Activated naive CD4-positive, alpha-beta T cell treated with anti-CD3 and anti-CD28 coated beads, Interleukin-2, amount 50 U/mL, for 16 hours (primary cell): ENCODE results near the gene PHC2.

Experiments
- DNase-seq: peaks from one replicate; pipeline ENCODE4 v3.0.0-alpha.2; 2020

Gene PHC2

DNA sequence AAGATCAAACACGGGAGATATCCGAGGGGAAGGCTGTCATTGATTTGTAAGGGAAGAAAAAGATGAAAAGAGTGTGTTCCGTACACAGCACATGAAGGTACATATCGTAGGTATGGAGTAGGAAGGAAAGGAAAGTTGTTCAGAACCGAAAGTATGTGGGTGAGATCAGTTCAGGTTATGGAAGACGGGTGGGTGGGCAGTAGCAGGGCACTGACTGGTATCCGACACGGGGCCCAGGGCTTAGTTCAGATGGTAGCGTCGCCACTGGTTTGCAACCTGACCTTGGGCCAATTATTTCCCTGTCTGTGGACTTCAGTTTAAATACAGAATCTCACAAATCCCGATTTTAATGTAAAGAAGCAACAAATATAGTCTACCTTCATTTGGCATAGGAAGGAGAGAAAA lies 82.2 kb downstream of the PHC2 start:
- DNase-seq: peak; percentile 35

DNA sequence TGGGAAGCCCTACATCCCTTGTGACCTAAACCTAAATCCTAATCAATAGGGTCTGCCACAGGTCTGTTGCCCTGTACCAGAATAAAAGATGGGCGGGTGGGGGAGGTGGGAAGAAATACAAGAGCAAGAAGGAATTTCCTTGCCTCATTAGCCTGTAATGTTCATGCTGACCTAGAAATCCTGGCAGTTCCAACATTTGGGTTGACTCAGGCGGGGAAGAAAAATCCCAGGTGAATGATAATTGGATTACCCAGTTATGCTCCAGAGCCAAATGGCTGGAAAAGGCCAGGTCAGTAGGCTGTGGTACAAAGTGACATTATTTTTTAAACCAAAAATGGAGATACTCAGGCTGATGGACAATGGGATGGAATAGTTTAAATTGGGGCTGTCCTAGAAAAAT lies 82.7 kb downstream of the PHC2 start:
- no peak for DNase-seq

DNA sequence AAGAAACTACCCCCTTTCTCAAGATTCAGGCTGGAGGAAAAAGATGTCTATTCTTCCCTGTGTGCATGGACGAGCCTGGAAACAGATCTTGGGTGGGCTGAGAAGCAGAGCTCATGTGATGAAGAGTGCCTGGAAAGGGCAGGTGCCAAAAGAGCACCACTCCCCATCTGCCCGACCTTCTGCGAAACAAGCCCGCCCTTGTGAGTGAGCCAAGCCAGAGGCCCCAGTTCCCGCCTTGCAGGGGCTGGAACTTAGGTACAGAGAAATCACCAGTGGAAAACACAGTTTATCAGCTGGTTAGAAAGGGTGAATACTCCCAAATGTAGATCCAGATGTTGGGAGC lies 83.3 kb downstream of the PHC2 start:
- no peak for DNase-seq

DNA sequence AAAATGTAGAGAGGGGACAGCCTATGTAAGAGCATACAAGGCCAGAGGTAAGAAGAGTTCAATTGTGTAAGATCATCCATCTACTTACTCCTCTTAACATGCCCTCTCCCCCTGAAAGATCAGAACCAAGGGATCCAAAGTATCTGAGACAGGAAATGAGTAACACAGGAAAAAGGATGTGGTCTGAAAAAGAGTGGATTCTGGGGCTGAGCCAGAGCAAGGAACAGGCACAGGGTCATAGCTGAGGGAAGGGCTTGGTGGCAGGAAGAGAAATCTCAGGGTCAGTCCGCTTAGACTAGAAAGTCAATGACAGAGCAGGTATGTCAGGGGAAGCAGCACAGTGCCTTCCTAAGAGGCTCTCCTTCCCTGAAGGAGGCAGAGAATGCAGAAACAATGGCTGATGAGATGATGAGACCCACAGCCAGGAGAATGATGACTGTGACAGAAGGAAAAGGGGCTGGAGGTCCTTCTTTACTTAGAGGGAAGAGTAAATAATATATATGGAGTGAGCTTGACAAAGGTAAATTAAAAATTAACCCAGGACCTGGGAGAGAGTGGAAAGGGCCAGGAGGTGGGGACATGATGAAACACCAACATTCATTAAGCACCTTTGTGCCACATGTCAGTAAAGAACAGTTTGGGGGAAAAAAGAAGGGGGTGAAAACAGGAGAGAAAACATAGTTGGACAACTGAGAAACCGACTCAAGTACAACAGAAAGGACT lies 83.8 kb downstream of the PHC2 start:
- no peak for DNase-seq

DNA sequence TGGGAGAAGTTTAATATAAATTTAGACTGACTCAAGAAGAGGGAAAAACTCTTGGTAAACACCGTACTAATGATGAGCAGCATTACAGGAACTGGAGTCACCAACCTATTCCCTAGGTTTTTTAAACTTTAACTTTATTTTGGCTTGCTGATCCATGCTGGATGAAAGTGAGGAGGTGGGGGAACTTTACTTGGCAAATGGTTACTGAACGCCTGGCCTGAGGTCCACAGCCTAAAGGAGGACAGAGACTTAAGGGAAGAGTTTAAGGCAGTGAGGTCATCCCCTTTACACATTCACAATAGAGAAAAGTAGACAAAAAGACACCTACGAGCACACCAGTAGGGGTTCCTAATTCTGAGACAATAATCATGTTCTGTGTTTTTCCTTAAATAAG lies 84.4 kb downstream of the PHC2 start:
- no peak for DNase-seq

DNA sequence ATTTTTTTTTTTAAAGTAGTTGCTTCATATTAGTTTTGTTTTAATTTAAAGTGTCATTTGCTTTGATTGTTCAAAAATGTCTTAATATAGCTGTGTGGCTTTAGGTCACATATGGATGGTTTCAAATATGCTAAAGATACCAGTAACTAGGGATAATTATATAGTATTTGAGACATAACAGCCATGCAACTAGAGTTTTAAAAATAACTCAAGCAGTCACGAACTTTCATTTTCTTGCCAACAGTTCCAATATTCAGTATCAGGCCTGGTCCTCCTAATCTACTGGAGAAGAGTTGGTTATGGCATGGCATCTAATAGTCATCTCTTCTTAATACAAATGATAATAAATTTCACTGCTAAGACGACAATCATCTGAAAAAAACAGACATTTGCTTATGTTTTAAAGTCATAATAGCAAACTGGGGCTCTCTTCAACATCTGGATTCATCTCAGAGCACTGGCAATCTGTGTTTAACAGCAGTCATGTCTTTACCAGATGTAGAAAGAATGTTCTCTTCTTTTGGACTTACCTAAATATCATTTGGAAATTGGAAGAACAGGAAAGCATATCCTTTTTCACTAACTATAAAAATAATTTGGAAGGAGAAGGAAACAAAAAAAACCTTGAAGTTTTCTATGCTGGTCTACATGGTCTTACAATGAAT lies 85.9 kb downstream of the PHC2 start:
- no peak for DNase-seq

DNA sequence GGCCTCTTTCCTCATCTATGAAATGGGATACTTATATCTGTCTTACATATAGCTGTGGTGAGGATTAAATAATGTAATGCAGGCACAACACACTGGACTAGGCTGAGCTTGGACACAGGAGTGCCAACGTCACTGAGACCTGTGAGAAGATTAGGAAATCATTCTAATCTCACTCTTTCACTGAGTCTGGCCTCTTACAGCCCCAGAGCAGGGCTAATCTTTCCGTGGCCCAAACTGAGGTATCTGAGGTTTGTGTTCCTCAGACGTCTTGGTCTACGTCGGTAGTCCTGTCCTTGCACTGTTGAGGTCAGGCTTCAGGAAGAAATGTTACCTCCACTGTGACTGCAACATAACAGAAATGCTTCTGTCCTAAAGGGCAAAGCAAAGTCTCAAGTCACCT lies 87.4 kb downstream of the PHC2 start:
- no peak for DNase-seq

DNA sequence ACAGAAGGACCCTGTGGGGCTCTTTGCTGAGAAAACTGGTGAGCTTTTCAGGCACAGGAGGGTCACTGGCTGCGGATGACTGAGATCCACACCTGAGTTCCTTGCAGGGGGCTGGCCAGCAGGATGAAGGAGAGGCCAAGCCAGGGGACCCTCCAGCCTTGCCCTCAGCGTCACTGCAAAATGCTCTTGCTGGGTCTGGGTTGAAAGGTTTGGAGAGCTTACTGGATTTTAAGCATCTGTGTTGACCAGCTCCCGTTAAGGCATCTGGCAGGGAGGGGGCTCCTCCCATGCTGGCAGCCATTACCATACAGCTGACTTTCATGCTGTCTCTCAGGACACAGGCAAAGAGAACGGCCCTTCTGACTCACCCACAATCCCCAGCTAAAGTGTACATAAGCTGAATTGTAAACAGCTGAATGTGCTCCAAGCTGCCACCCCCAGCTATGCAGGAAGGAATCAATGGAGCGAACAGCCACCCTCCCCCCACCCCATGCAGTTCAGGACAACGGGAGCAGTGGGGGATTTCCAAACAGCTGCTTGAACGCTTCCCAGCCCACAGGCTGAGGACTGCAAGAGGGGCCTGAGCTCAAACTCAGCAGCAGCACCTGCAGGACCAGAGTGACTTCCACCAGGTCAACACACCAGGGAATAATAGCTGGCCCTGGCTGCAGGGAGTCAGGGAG lies 88.7 kb downstream of the PHC2 start:
- DNase-seq: no peak

DNA sequence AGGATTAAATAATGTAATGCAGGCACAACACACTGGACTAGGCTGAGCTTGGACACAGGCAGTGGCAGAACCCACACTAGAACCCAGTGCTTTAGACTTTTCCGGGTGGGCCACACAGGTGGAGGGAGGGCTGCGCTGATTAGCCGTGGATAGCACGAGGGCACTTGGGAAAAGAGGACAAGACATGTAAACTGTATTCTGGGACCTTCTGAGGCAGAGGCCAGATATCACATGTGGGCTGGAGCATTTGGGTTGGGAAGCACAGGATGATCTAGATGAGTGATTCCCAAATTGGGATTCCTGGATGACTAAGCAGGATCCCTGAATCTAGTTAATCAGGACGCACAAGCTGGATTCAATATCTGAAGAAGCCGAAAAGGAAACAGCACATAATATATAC lies 89.7 kb downstream of the PHC2 start:
- DNase-seq: no peak

DNA sequence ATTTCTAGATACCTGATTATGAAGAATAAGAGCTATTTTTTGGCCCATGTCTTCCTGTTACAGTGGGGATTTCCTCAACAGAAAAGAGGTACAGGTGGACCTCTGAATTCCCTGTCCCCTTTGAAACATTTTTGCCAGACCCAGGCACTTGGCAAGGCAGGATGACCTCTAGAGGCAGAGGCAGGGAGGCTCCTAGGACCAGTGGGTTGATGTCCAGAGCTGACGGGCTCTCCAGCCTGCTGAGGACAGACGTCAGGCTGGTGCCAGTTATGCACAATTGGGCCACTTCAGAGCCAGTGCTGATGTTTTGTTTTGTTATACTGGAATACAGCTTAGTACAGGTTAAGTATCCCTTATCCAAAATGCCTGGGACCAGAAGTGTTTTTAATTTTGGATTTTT lies 91.5 kb downstream of the PHC2 start:
- DNase-seq: no peak

DNA sequence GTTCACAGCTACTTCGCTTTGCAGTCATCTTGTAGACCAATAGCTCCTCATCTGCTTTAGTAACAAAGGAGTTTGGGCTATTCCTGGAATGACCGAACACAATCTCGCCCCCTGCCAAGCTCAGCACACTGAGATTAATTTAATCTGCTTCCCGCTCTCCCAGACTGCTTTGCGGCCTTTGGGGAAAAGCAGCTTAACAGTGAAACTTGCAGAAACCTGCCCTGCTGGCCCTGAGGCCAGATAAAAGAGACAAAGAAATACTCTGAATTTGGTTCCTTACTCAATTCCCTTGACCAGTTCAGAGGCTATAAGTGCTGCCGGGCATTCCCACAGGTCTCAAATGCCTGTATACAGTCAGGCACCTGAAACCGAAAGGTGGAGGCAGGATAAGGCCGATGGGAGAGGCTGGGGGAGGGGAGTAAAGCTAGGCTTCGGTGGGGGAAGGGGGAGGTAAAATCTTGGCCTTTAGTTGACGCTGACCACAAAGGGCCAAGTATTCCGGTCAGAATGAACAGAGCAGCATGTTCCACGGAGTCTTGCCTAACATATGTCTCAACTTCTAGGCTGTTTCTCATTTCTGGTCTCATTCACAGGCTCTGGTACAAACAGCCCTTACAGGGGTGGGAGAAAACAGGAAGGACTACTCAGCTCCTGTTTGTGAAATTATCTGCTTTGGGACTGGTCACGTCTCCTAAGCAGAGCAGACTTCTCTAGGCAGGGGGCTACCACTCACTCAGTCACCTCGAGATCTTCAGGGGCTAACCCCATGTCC lies 92.3 kb downstream of the PHC2 start:
- no peak for DNase-seq

DNA sequence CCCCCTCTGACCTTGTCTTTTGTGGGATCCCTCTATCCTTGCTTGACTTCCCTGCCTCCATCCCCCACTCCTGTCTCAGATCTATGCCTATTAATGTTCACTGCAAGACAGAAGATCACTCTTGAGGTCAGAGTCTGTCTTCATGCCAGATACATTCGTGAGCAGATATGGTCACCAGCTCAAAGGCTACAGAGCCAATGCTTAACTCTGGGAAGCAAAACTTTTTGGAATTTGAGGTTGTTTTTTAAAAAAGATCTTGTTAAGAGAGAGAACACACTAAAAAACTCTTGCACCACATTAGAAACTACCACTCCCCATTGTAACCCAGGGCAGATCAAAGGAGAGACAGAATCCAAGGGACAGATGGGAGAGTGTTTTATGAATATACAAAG lies 92.9 kb downstream of the PHC2 start:
- no peak for DNase-seq

DNA sequence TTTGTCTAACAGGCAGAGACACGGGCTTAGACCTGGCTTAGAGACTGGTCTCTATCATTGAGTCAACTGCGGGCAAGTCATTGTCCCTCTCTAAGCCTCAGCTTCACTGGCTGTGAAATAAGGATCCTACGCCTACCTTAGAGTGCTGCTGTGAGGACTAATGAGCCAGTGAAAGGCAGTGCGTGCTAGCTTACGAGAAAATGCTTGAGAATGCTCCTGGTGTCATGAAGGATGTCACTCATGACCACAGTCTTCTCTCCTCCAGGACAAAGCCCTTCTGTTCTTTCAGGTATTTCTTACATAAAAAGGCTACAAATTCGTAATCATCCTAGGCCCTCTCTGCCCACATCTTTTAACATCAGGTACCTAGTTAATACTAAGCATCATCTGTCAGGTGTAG lies 93.5 kb downstream of the PHC2 start:
- no peak for DNase-seq

DNA sequence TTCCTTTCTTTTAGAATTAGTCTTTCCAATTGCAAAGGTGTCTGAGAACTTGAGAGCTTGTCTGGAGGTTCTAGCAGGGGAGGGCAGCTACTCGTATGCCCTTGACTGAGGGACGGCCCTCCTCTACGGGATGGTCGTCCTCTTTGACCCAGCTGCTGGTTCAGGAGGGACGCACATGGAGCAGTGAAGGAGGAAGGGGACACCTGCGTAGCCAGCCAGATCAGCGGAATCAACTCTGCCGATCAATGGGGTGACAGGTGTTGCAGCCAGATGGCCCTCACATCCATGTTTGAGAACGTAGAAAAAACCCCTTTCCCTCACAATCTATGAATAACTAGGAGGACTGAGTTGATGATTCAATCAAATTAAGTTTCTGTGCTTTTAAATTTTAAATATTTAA lies 94.3 kb downstream of the PHC2 start:
- DNase-seq: no peak

DNA sequence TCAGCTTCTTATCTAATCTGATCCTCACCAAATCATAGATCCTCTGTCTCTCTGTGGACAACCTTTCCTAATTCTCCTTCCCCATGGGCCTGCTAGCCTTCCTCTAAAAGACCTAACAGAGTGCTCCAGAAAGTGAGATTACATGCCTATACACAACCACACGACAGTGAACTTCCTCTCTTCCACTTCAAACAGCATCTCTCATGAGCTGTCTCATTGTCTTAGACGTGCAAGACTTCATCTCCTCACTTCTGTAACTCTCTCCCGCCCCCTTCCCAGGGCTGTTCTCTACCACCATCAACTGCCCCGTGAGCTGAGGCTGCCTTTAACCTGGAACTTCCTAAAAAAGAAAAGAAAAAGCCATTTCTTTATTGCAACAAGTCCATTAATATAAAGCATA lies 95.9 kb downstream of the PHC2 start:
- DNase-seq: no peak

DNA sequence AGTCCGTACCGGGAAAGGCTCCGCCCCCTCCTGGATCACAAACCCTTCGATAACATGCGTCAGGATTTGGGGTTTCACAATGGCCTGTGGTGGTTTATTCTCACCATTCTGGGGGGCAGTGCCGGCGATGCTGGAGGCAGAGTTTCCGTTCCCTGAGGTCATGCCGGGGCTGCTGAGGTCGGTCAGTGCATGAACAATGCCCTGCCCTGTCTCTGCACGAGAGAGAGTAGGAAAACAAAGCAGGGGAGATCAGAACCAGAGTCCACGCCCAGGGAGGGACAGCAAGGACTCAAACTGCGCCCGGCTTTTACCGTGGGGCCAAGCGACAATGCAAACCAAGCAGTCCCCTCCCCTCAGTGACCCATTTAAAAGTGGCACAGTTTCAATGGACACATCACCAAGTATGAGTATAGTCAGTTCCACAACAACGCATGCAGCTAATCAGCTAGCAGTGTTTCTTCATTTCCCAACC lies 96.8 kb downstream of the PHC2 start:
- no peak for DNase-seq

DNA sequence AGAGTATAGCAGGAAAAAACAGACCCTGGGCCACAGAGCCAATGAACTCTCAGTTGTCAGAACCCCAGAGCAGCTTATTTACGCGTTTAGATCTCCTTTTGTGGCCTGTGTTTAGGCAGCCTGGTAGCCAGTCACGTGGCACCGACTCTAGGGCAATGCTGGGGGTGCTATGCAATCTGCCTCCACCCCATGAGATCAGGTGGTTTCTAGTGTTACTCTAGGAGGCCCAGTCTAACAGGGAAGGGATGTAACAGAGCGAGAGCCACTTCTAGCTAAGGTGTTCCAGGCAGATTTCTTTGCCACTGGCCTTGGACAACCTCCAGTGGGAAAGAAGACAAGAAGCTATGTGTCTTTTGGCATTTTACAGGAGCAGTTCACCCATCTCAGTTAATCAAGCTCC lies 98.0 kb downstream of the PHC2 start:
- DNase-seq: no peak

DNA sequence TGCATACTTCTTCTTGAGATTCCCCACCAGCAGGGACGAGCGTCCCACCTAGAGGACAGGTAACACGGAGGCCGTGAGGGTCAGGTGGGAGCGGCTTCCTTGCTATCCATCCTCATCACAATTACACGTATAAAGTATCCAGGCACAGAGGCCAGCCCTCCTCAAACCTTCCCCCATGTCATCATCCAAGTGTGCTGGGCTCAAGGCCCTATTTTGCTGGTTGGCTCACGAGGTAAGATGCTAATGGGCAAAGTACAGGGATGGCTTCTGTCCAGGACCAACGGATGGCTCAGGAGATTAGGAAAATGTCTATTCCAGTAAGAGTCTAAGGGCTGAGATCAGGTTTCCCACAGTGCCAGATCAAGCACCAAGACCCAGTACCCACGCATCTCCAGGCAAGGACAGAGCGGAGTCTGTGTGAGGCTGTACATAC lies 98.5 kb downstream of the PHC2 start:
- no peak for DNase-seq

DNA sequence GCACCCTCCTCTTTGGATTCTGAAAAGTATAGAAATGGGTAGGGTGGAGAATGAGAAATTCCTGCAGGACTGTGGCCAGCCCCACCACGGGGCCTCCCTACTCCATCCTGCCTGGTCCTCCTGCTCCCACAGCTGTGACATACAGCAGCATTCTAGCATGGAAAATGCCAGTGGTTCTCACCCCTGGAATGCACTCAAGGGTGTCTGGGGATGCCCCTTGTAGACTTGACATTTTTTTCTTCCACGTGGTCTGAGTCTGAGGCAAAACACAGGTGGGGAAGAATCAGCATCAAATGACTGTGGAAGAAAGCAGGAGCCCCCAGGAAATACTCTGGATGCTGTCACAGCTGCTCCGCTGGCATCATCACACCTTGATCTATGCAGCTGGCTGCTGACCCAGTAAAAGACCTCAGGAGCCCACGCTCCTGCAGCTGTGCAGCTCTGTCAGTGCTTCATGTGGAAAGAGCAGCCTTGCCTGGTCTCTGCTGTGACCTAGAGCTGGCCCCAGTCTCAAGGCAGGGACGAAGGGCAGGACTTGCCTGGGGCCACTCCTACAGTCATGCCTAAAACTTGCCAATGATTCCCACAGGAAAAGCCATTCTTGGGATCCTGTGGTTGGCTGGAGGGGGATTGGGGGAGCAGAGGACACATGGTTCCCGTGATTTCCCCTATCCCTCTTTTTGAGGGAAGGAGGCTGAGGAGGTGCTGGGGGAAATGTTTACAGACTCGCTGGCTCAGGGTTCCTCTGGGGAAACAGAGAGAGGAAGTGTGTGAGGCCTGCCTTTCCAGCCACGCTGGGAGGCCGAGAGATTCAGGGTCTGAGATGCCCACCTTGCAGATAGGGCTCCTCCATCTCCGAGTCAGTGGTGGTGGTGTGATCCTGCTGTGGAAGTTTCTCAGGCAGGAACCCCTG lies 99.2 kb downstream of the PHC2 start:
- no peak for DNase-seq

DNA sequence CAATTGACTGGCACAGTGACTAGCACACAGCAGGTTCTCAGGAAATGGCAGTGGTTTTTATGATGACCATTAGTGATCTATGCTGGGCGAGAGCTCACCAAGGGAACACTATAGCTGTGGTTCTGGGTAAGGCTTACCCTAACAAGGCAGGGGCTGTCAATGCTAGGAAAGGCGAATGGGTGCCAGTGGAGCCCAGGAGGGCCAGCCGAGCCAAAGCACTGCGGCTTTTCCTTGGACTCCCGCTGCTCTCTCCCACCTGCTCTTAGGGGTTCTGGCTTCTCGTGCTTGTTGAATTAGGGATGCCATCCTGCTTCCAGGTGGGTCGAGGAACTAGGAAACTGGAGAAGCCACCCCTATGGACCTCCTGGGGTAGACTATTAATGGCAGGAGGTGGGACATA lies 100.0 kb downstream of the PHC2 start:
- no peak for DNase-seq

DNA sequence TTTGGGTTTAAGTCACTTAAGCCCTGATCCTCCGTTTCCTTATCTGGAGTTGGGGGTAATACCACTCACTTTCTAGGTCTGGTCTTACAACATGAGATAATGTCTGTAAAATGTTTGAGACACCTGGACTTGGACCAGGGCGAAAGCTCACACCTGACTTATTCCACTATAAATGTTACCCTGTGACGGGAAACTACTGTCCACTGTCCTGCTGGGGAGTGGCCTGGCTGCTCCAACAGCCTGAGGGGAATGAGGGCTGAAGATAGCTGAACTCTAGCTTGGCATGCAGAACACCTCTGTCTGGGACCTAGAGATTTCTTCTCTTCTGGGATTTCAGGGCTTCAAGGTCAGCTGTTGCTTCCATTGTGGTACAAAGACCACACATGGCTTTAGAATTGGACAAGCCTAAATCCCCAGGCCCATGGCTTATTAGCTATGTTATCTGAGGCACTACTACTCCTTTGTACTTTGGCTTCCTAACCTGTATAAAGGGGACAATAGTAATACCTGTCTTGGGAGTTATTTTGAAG lies 100.5 kb downstream of the PHC2 start:
- DNase-seq: no peak

DNA sequence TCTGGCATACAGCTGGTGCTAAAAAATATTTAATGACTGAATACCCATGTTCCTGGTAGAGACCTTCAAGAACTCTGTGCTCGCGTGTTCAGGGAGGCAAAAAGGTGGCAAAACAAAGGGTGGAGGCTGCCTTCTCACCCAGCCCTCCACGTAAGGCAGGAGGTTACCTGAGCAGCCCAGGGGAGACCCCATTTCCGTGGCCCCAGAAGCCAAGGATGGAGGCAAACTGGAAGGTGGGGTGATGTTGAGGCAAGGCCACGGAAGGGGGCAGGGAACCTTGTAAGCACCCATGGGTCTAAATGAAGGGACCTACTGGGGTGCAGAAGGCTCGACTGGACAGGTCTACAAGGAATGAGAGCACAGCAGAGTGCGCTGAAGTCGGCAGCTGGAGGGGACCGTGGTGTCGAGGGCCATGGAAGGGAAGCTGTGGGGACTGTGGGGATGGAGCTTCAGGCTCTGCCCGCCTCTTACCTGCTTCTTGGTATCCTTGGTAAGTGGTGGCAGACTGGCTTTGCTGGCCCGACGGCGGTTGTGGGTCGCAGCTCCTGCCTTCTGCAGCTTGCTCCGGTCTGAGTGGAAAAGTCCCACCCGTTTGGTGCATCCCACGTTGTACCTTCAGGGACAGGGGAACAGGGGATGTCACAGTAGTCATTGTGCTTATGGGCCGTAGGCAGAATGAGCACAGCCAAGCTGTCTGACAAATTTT lies 101.1 kb downstream of the PHC2 start:
- DNase-seq: no peak
